ENCODE results near the gene CASP3.
"Not testable (repeated sequence)": the region's sequence is repeated elsewhere in the genome, so short reads cannot be mapped to it uniquely, and the experiment has no call there.

CASP3 gene

GRCh38 chr4:184636144-184636543, 13.1 kb downstream of the CASP3 start:
- no peak for DNase-seq (ENCODE audit: low read depth in 2 of 2)

GRCh38 chr4:184635381-184635780, 13.9 kb downstream of the CASP3 start:
- no peak for DNase-seq (ENCODE audit: low read depth in 2 of 2)

- no peak for DNase-seq (ENCODE audit: low read depth in 2 of 2)
Measured at GRCh38 chr4:184632842-184633241, 16.4 kb downstream of the CASP3 start.

GRCh38 chr4:184628103-184628502, 21.1 kb downstream of the CASP3 start:
- DNase-seq (ENCODE audit: low read depth in 2 of 2), result no peak

- DNase-seq (ENCODE audit: low read depth in 2 of 2), result not testable (repeated sequence)
Measured at GRCh38 chr4:184625783-184626596, 23.3 kb downstream of the CASP3 start.

GRCh38 chr4:184624972-184625554, 24.2 kb downstream of the CASP3 start:
- DNase-seq (ENCODE audit: low read depth in 2 of 2), result no peak

- not testable (repeated sequence) for DNase-seq (ENCODE audit: low read depth in 2 of 2)
Measured at GRCh38 chr4:184624504-184624903, 24.7 kb downstream of the CASP3 start.

GRCh38 chr4:184621518-184621917, 27.7 kb downstream of the CASP3 start:
- no peak for DNase-seq (ENCODE audit: low read depth in 2 of 2)

GRCh38 chr4:184620212-184620867, 28.9 kb downstream of the CASP3 start:
- no peak for DNase-seq (ENCODE audit: low read depth in 2 of 2)

GRCh38 chr4:184617600-184618196, 31.5 kb downstream of the CASP3 start:
- DNase-seq (ENCODE audit: low read depth in 2 of 2), result no peak

GRCh38 chr4:184616633-184617551, 32.4 kb downstream of the CASP3 start:
- DNase-seq (ENCODE audit: low read depth in 2 of 2), result no peak

GRCh38 chr4:184616168-184616567, 33.1 kb downstream of the CASP3 start:
- DNase-seq (ENCODE audit: low read depth in 2 of 2), result not testable (repeated sequence)

- no peak for DNase-seq (ENCODE audit: low read depth in 2 of 2)
Measured at GRCh38 chr4:184614509-184614908, 34.7 kb downstream of the CASP3 start.

GRCh38 chr4:184613405-184613804, 35.8 kb downstream of the CASP3 start:
- no peak for DNase-seq (ENCODE audit: low read depth in 2 of 2)

- DNase-seq (ENCODE audit: low read depth in 2 of 2), result no peak
Measured at GRCh38 chr4:184612074-184612473, 37.2 kb downstream of the CASP3 start.

GRCh38 chr4:184607429-184607828, 41.8 kb downstream of the CASP3 start:
- DNase-seq (ENCODE audit: low read depth in 2 of 2), result not testable (repeated sequence)

GRCh38 chr4:184602857-184603256, 46.4 kb downstream of the CASP3 start:
- not testable (repeated sequence) for DNase-seq (ENCODE audit: low read depth in 2 of 2)

- DNase-seq (ENCODE audit: low read depth in 2 of 2), result not testable (repeated sequence)
Measured at GRCh38 chr4:184600982-184601381, 48.3 kb downstream of the CASP3 start.

GRCh38 chr4:184599492-184600135, 49.6 kb downstream of the CASP3 start:
- no peak for DNase-seq (ENCODE audit: low read depth in 2 of 2)

GRCh38 chr4:184598753-184599491, 50.3 kb downstream of the CASP3 start:
- no peak for DNase-seq (ENCODE audit: low read depth in 2 of 2)

Measured in stimulated activated CD4-positive, alpha-beta T cell treated with anti-CD3 and anti-CD28 coated beads, Interleukin-4, amount 100 ng/mL, for 48 hours (primary cell).